Thyroid gland (tissue), 4 donors: ENCODE data around the gene ZNF716. TPM values are rescaled to one million over a fixed set of nuclear protein-coding genes. Genes with fewer than 3 reads are reported as not detected.

Experiments used
- DNase-seq, 2 donors: peaks; one replicate each; pipeline ENCODE4 v3.0.0-alpha.2; 2019
- H3K27ac ChIP-seq, 3 donors: fragments of 200-600 bp; sonication (generic); 1 replicate in 2 of 3; 2 replicates in 1 of 3; pipeline ENCODE4 v1.5.1; 2016 to 2019; ENCODE audit warnings: mild to moderate bottlenecking in 1 of 3, moderate library complexity in 1 of 3
- H3K27me3 ChIP-seq: fragments of 200-600 bp; sonication (generic); one replicate; pipeline ENCODE4 v1.5.1; 2019
- H3K36me3 ChIP-seq, 2 donors: fragments of 200-600 bp; sonication (generic); one replicate each; pipeline ENCODE4 v1.5.1; 2016 to 2019
- H3K4me1 ChIP-seq, 2 donors: fragments of 200-600 bp; sonication (generic); one replicate each; pipeline ENCODE4 v1.5.1; 2017 to 2019
- H3K4me3 ChIP-seq, 3 donors: fragments of 200-600 bp; sonication (generic); replicated peaks in 1 of 3; 1 replicate in 2 of 3; 2 replicates in 1 of 3; pipeline ENCODE4 v1.5.1; 2016; ENCODE audit warnings: mild to moderate bottlenecking in 1 of 3
- H3K9me3 ChIP-seq: fragments of 200-600 bp; sonication (generic); one replicate; pipeline ENCODE4 v1.5.1; 2017
- CTCF ChIP-seq, 6 experiments: fragments of 200-600 bp in 3 of 6; fragments of 450-650 bp in 3 of 6; sonication (generic) in 3 of 6; IDR thresholded peaks; one replicate each; pipeline ENCODE4 v1.5.1; 2016 to 2019; ENCODE audit warnings: antibody characterized with exemption in 6 of 6, mild to moderate bottlenecking in 2 of 6, inconsistent platforms in 1 of 6, moderate library complexity in 1 of 6
- POLR2A ChIP-seq, 2 donors: fragments of 450-650 bp; IDR thresholded peaks; one replicate each; pipeline ENCODE4 v1.6.1; 2017; ENCODE audit warnings: antibody characterized with exemption in 2 of 2, mild to moderate bottlenecking in 2 of 2, moderate library complexity in 1 of 2
- WGBS, 2 donors: methylation state at CpG; one replicate each; pipeline ENCODE4 v1.1.5; 2017; 5-methylcytosine and 5-hydroxymethylcytosine counted together
- intact Hi-C: fragments of 100-400 bp; cut with DNase I; formaldehyde crosslinking; loops from one replicate; pipeline ENCODE4 v1.15.1; 2023
- total RNA-seq, 4 donors: library from RNA; depleted of rRNA; stranded (reverse); fragments of >200 nt; gene quantifications; one replicate each; pipeline ENCODE4 v1.2.3, GENCODE V29; 2016

The ZNF716 gene
- total RNA-seq, 4 donors from 2014 or later = not detected

DNA sequence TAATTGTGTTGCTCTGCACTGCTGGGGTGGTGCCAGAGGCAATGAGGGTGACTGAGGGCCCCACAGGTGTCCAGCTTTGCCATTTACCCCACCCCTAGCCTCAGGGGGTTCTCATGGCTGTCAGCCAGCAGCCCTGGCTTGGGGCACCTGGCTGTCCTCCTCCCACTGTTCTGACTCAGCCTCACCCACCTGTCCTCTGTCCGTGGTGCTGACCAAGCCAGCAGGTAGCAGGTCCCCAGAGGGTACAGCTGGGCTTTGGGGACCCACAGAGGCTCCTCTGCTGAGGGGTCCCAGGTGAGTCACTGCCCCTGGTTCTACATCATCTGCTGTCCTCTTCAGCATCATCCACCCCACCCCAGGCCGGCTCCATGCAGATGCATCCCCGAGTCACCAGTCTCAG, 32.2 kb upstream of the ZNF716 start:
- Histone ChIP-seq H3K36me3 (no peaks in the 10 kb centered on the region), H3K4me3 (no peak overlapping the region), H3K9me3 (no peaks in the 10 kb centered on the region), H3K27ac (no peak overlapping the region), H3K27me3 (no peaks in the 10 kb centered on the region), H3K4me1 (no peaks in the 10 kb centered on the region)
- WGBS, 2 donors = 52 to 67% methylated on average over 3 of the region's 3 CpGs
- no peak for TF ChIP-seq POLR2A (IDR thresholded peaks at IDR 0.05)
- no peak for TF ChIP-seq CTCF (IDR thresholded peaks at IDR 0.05)
- intact Hi-C loops = no loop called here
- no peak for DNase-seq

DNA sequence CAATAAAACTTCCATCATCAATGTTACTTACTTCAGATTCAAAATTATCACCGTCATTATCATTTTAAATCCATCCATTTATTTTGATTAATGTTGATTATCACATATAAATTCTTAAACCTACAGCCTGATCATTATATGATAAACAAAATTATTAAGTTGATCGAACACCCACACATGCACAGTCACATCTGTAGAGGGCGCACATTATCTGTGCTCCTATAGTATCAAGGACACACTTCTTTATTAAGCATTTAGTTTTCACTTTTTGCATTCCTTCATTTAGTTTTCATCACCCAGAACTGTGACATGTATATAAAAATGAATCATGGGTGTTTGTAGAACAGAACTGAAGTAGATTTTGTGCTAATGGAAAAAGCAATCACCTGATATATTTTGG, 26.2 kb upstream of the ZNF716 start:
- Histone ChIP-seq H3K27ac (no peak overlapping the region), H3K4me1 (no peaks in the 10 kb centered on the region), H3K9me3 (no peaks in the 10 kb centered on the region), H3K36me3 (no peaks in the 10 kb centered on the region), H3K27me3 (no peaks in the 10 kb centered on the region), H3K4me3 (no peak overlapping the region)
- intact Hi-C loops = no loop called here
- no peak for TF ChIP-seq CTCF (IDR thresholded peaks at IDR 0.05)
- no peak for TF ChIP-seq POLR2A (IDR thresholded peaks at IDR 0.05)
- DNase-seq = no peak
- WGBS, 2 donors = 41 to 67% methylated on average over 3 of the region's 3 CpGs

DNA sequence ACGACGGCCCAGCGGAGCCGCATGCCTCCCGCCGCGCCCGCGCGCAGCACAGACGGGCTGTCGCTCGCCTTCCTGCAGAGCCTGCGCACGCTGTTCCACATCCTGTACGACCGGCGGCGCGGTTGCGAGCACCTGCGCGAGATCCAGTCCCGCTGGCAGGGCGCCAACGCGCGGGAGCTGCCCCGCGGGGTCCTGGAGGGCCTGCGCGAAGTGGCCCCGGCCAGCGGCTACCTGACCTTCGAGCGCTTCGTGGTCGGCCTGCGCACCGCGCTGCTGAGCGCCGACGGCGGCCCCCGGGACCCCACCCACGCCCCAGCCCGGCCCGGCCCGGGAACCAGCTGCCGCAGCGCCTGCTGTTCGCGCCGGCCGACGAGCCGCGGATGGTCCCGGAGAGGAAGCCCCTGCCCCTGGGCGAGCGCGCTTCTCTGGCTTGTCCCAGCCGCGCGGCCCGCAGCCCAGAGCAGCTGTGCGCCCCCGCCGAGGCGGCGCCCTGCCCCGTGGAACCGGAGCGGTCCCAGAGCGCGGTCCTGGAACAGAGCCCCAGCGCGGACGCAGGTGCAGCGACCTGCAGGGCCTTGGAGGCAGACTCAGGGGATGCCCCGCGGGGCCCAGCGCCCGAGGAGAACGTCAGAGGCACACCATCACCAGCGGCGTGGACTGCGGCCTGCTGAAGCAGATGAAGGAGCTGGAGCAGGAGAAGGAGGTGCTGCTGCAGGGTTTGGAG, 25.3 kb upstream of the ZNF716 start:
- no peak for DNase-seq
- TF ChIP-seq POLR2A (IDR thresholded peaks at IDR 0.05) (no peak), CTCF (IDR thresholded peaks at IDR 0.05) (no peak)

GRCh38 chr7:57425239-57425944, 24.6 kb upstream of the ZNF716 start:
- no peak for TF ChIP-seq POLR2A (IDR thresholded peaks at IDR 0.05)
- no peak for TF ChIP-seq CTCF (IDR thresholded peaks at IDR 0.05)
- Histone ChIP-seq H3K4me1 (no peaks in the 10 kb centered on the region), H3K9me3 (no peaks in the 10 kb centered on the region), H3K27me3 (no peaks in the 10 kb centered on the region), H3K36me3 (no peaks in the 10 kb centered on the region), H3K4me3 (no peak overlapping the region), H3K27ac (no peak overlapping the region)
- DNase-seq = no peak
- intact Hi-C loops = no loop called here
- WGBS, 2 donors = 66 to 76% methylated on average over 20 to 34 of the region's 39 CpGs

More for the DNA sequence above, 25.3 kb upstream of the ZNF716 start:
- H3K9me3 ChIP-seq = no peaks in the 10 kb centered on the region
- WGBS, 2 donors = 45 to 51% methylated on average over 31 to 34 of the region's 89 CpGs
- intact Hi-C loops = no loop called here
- no peaks in the 10 kb centered on the region for H3K27me3 ChIP-seq
- H3K4me1 ChIP-seq = no peaks in the 10 kb centered on the region
- H3K36me3 ChIP-seq = no peaks in the 10 kb centered on the region
- no peak overlapping the region for H3K4me3 ChIP-seq
- no peak overlapping the region for H3K27ac ChIP-seq

DNA sequence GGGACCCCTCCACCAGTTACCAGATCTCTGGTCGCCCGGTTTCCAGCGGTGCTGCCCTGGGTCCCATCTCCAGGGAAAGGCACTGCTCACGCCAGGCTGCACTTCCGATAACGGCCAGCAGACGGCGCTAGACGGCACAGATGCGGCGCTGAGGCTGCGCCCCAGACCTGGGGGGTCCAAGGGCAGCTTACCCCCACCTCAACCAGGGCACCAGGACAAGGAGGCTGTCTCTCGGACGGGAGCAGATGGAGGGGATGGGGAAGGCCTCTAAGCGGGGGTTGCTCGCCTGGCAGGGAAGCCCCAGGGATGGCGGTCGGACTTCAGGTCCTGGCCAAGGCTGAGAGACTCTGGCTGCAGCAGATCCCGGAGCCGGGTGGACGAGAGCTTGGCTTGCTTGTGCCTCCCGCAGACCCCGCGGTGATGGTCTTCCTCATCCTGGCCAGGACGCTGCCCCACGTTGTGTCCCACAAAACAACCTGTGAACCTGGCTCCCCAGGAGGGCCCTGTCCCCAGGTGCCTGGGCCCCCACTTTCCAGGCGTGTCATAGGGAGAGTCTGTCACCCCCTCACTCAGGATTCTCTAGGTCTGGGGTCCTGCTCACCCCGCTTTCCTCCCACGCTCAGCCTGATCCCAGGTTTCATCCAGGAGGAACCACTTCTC, 23.9 kb upstream of the ZNF716 start:
- 62 to 70% methylated on average over 18 to 23 of the region's 29 CpGs for WGBS, 2 donors
- DNase-seq = no peak
- Histone ChIP-seq H3K27me3 (no peaks in the 10 kb centered on the region), H3K27ac (no peak overlapping the region), H3K9me3 (no peaks in the 10 kb centered on the region), H3K4me3 (no peak overlapping the region), H3K4me1 (no peaks in the 10 kb centered on the region), H3K36me3 (no peaks in the 10 kb centered on the region)
- intact Hi-C loops = no loop called here
- peak in 1 of 6 experiments; percentile 16 for TF ChIP-seq CTCF (IDR thresholded peaks at IDR 0.05)
- no peak for TF ChIP-seq POLR2A (IDR thresholded peaks at IDR 0.05)
